ENCODE measurements around the gene NSRP1. TPM values are rescaled to one million over a fixed set of nuclear protein-coding genes. Genes with fewer than 3 reads are reported as not detected.

Gene NSRP1
- total and polyA plus RNA-seq, 2 of the 8 experiments (the other 6 are each of a cell fraction or from before 2014, with no cell fraction given): 6.1 to 22.4 TPM

- no peak for TF ChIP-seq EGR1 (IDR thresholded peaks at IDR 0.05; ENCODE audit: borderline replicate concordance, low read depth, low read length)
- no peak for TF ChIP-seq YY1 (IDR thresholded peaks at IDR 0.05; ENCODE audit: low read depth, low read length)
- TF ChIP-seq CHD2 (IDR thresholded peaks at IDR 0.05; ENCODE audit: low read length): no peak
- TF ChIP-seq TBP (IDR thresholded peaks at IDR 0.05; ENCODE audit: low read depth, low read length): no peak
- TF ChIP-seq GTF2F1 (IDR thresholded peaks at IDR 0.05; ENCODE audit: borderline replicate concordance, low read depth, low read length): no peak
Observed at GRCh38 chr17:30134551-30134950, 17.9 kb downstream of the NSRP1 start (continued).
